HG02973 (cell line): ENCODE measurements around the gene MIPEP.
"Not testable (repeated sequence)": the region's sequence is repeated elsewhere in the genome, so short reads cannot be mapped to it uniquely, and the experiment has no call there.

ENCODE experiments used
- ATAC-seq: cut with Tn5 transposase; IDR thresholded peaks from one replicate; pipeline ENCODE4 v1.9.1; 2021; ENCODE audit warnings: moderate library complexity; ENCODE audit not compliant: unreplicated experiment

MIPEP gene

DNA sequence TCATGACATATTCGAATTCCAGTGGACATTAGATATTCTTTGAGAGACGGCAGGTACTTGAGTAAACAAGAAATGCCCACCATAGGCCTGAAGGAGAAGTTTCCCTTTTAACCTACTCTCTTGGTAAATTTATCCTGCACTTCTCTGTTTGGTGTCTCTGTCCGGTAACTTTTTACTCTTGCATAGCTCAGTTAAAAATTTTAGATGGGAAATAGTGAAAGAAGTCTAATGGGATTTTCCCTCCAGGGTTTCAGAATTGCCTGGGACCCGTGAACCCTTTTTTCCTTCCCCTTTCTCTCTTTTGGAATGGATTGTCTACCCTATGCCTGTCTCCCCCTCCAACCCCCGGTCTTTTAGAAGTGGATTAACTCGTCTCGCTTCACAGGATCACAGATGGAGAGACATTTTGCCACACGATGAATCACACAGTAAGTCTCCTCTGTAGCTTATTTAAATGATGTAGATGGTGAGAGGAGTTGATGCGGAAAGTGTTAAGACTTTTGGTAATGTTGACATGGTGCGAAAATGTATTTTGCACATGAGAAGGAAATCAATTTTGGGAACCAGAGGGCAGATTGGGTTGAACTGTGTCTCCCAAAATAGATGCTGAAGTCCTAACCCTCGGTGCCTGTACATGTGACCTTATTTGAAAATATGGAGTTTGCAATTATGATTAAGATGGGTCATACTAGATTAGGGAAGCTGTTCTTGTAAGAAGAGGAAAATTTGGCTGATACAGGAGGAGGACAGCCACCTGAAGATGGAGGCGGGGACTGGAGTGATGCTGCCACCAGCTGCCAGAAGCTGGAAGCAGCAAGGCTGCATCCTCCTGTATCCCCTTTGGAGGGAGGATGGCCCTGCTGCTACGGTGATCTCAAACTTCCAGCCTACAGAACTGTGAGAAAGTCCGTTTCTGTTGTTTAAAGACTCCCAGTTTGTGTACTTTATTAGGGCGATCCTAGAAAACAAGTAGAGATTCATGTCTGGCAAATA is 711 bp upstream of the MIPEP start:
- peak; percentile 1 for ATAC-seq

DNA sequence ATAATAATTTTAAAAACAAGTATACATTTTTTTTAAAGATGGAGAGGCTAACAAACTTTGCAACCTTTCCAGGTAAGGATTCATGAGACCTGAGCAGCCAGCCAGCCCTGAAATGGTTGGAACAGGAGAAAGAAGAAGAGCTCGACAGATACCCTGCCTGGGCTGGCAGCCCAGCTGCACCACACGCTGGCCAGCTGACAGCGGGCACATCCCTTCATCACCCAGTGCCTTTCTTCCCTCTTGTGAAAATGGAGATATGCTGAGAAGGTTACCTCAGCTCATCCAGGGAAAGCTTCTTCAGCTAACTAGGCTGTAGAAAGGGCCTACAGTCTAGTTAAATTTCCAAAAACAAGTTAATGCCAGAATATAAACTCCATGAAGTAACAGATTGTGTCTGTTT is 4.8 kb downstream of the MIPEP start:
- not testable (repeated sequence) for ATAC-seq

DNA sequence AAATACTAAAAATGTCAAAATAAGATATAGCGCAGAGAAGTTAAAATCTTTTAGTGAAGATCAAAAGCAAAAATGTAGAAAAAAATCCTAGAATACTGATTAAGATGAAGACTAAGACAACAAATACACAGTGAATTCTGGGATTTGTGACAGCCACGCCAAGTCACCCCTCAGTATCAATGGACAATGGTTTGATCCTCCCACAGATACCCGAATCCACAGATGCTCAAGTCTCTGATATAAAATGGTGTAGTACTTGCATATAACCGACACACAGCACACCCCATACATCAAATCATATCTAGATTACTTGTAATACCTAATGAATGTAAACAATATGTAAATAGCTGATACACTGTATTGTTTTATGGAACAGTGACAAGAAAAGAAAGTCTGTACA is 5.9 kb downstream of the MIPEP start:
- ATAC-seq: no peak

DNA sequence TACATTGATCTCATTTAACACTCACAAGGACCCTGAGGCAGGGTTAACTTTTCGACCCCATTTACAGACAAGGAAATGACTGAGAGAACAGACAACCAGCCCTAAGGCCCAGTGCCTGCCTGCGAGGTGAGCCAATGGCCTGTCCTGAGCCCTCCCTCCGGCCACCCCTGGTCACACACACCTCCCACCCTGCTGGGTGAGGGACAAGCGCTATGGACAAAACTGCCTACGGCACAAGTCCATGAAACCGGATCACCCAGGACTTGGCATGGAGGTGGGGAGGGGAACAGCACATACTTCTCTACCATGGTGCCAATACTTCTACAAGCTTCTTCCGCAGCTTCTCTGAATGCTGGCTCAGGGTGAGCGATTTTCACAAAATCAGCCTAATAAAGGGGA is 7.8 kb downstream of the MIPEP start:
- not testable (repeated sequence) for ATAC-seq

DNA sequence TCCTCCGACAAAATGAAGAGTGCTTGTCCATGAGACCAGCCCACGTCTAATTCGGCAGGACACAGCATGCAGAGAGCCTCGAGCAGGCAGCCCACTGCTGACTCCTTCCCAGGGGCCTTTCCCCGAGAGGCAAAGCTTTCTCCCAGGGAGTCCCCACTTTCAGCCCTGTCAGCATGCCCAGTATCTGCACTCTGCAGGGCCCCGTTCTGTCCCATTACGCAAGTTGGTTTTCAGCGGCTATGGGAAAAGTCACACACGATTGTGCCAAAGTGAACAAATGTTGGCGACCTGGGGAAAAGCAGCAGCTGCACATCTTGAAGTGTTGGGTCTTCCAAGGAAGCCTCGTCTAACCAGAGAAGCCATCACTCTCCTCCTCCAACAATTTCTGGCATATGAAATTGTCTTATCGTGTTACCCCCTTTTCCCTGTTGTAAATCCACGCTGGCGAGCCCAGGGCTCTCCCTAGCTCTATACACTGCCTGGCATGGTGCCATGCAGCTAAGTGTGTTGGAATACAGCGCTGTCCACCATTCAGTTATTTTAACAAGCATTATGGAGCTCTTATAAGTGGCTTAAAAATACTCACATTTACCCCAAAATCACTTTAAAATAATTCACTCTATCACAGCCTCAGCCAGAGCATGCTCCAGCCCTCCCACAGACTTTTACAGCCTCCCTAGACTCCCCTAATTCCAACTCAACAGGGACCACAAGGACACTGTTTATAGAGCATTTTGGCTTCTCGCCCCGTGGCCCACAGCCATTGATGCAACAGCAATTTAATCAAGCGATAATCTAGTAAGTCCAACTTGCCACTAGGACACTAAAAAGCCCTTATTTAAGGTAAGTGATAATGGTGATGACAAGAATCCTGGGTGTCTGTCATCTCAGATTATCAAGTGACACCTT is 8.5 kb downstream of the MIPEP start:
- ATAC-seq: not testable (repeated sequence)

DNA sequence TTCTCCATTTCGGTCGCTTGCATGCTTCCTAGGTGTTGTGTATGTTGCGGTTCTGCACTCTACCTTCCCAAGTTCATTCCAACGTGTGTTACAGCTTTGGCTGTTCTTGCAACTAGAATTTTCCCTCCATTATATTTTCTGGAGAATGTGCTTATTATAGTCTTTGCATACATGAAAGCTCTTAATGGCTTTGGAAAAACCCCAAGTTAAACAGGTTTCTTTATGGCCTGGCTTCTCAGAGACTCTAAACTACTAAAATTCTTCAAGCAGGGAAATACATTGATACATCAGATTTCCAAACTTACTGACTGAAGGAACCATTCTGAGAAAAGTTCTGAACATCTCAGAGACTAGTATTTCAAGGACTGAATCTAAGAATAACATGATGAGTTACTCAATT is 11.9 kb downstream of the MIPEP start:
- ATAC-seq: no peak

DNA sequence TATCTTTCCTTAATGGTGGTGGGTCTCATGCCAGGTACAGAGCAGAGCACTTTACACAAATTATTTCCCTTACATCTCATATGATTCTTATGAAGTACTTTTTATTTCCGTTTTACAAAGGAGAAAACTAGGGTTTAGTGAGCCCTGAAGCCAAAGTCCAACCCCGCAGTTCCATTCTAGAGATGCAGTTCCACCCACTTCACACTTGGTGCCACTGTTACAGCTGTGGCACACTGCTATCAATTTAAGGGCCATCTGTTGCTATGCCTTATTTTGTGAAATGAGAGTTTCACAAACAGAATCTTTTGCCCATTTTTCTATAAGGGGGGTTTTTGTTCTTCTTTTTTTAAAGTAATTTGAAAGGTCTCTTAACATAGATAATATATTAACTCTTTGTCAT is 12.9 kb downstream of the MIPEP start:
- no peak for ATAC-seq

DNA sequence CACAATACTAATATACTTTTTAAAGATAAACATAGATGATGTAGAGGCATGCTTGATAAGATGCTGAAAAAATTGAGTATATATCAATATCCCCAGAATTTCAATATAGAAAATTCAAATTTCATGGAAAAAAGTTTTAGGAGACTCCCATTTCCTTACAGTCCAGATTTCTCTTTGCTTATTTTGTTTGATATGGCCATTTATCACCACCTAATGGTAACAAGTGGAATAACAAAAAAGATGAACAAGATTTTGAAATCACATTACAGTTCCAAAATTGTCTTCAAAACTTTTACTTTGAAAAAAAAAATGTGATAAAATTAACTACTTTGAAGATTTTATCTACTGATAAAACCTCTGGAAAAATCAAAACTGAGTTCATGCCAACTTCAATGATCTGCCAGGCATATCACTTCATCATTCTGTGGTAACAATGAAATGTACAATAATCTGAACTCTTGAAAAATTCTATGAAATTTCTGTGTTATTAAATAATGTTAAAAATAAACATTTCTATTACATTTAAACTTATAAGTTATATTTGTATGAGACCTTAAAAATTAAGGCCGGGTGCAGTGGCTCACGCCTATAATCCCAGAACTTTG is 17.5 kb downstream of the MIPEP start:
- no peak for ATAC-seq

DNA sequence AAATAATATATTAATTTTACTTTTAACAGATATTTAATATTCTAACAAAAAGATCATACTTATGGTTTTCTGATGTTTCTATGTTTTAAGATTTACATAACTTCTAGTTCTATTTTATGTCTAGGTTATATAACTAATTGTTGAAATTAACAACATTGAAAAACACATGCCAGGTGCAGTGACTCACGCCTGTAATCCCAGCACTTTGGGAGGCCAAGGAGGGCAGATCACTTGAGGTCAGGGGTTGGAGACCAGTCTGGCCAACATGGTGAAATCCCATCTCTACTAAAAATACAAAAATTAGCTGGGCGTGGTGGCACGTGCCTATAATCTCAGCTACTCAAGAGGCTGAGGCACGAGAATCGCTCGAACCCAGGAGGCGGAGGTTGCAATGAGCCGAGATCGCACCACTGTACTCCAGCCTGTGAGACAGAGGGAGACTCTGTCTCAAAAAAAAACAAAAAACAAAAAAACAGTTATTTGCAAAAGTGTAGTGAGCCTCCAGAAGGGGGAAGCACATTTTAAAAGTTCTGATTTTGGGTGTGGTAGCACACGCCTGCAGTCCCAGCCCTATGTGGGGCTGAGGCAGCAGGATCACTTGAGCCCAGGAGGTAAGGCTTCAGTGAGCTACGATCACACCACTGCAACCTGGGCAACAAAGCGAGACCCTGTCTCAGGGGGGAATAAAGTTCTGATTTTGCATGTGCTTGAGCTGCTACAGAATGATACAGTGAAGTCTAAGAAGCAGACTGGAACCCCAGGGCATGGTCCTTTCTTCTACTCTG is 18.7 kb downstream of the MIPEP start:
- ATAC-seq: no peak

DNA sequence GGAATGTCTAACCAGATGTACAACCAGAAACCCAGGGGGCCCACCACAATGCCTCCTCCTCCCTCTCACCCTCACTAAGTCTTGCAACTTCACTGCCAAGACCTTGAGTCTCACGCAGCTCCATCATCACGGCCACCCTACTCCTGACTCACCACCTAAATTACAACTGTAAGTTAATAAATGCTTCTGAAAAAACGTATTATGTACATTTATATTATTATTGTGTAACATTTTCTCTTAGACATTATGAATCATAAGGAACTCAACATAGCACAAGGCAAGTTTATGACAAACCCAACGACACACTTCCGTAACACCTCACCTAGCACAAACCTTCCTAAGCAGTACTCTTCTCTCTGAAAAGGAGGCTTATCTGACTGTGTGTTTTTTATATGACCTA is 20.7 kb downstream of the MIPEP start:
- ATAC-seq: no peak

DNA sequence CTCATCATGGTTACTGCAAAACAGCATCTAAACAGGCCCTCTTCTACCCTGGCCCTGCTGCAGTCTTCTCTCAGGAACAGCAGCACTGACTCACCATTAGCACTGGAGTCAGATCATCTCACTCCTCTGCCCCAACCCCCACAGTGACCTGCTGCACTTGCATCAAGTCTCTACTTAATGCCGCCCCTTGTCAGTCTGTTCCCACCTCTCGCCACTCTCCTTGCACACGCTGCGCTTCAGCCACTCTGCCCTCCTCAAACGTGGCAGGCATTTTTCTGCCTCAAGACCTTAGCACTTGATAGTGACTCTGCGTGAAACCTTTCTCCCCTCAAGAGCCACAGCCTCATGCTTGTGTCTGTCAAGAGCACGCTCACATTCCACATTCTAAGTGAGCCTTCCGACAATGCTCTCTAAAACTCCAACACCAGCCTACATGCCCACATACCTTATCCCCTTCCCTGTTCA is 22.1 kb downstream of the MIPEP start:
- no peak for ATAC-seq

DNA sequence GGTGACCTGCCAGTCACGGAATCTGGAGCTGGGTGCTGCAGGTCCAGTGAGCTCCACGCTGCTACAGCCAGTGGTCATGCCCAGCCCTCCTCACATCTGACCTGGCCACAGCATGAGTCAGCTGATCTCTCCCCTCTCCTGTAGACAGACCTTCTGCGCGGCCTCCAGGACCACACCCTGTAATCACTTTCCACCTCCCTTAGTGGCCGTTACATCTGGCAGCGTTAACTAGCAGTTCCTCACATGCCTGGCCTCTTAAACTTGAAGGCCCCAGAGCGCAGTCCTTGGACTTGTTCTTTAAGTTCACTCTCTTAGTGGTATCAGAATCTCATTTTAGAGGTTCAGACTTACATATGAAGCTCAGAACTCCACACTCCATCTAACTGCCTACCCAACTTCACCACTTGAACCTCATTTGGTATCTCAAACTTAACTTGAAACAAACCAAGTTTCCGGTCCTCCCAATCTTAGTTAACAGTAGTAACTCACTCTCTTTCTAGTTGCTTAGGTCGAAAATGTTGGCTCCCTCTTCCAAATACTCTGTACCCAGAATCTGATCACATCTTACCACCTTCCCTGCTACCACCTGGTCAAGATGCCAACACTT is 22.7 kb downstream of the MIPEP start:
- no peak for ATAC-seq

DNA sequence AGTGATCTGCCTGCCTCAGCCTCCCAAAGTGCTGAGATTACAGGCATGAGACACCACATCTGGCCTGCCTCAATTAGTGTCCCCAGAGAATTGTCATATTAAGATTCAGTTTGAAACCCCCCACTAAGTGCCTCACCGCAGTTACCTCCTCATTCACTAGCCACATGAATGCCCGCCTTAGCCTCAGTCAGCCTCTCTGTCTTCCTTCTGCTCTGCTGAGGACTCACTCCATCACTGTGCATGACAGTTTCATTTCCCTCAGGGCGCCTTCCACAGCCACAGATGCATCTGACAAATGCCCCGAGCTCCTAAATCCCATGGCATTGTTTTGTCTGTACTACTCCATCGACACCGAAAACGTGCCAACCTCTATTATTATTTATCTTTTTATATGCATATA is 23.3 kb downstream of the MIPEP start:
- ATAC-seq: no peak

DNA sequence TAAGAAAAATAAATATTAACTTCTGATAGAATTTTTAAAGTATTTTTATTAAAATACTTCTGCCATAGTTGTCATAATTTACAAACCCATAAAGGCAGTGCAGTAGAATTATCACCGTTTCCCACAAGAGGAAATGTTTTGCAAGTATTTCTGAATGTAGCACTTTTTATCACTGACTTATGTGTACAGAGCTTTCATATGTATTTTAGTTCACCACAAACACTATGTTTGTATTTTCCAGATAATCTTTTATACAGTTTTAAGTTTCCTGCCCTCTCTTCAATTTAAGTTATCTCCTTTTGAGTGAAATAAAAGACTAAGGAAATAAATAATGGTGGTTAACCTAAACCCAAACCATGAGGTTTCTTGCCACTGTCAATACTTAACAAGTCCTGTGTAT is 24.2 kb downstream of the MIPEP start:
- ATAC-seq: no peak

DNA sequence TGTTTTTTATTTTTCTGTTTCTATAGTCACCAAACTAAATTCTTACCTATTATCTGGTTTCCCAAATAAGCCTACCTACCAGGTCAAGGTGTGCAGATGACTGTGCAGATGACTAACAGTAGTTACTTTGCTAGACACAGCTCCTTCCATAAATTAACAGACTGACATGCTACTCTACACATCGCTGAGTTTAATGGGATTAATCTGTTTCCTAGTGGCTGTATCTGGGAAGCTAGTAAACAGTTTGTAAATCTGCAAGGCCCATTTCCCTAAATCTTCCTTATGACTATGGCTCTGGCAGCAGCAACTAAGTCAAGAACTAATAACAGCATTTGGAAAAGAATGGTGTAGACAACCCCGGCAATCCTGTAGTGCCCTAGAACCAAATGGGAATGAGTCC is 27.9 kb downstream of the MIPEP start:
- ATAC-seq: no peak

DNA sequence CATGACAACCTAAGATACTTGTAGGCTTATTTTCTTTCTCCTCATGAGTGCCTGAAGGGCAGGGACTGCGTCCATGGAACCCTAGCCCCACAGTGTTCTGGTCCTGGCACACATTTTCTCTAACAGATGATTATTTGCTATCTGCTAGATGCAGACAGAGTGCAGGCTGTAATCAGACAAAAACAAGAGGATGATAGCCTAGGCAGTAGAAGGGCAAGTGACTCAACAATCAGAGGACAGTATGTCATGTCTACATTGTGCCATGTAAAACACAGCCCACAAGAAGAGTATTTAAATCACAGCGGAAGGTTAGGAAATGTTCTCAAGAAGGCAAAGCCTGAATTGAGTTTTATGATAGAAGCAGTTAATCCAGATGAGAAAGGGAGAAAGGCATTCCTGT is 29.3 kb downstream of the MIPEP start:
- no peak for ATAC-seq

DNA sequence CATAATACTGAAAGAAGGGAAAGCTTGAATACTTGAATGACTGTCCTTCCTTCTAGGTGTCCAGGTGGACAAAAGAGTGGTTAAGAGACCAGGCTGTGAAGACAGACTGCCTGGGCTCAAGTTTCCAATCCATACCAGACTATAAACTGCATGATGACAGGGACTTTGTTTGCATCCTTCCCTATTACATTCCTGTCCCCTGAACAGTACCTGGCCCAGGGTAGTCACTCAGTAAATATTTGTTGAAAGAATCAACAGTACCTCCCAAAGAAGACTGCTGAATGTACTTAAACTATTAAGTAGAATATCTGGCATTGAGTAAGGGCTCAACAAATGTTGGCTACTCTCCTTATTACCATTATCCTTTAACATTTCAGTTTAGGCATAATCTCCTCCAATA is 29.7 kb downstream of the MIPEP start:
- no peak for ATAC-seq

DNA sequence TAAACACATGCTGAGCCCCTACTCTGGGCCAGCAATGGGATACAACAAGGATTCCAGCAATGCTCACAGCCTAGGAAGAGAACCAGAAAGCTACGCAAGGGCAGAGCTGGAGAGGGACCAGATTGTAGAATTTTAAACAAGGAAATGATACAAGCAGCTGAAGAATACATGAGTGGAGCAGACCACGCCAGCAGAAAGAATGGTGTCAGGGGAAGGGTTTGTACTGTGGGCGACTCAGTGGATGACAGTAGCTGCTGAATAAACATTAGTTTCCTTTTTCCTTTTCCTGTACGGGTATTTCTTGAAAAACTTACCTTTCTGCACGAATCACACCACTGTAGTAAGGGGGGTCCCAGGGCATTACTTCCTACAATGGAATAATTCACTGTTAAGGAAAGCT is 30.7 kb downstream of the MIPEP start:
- no peak for ATAC-seq

DNA sequence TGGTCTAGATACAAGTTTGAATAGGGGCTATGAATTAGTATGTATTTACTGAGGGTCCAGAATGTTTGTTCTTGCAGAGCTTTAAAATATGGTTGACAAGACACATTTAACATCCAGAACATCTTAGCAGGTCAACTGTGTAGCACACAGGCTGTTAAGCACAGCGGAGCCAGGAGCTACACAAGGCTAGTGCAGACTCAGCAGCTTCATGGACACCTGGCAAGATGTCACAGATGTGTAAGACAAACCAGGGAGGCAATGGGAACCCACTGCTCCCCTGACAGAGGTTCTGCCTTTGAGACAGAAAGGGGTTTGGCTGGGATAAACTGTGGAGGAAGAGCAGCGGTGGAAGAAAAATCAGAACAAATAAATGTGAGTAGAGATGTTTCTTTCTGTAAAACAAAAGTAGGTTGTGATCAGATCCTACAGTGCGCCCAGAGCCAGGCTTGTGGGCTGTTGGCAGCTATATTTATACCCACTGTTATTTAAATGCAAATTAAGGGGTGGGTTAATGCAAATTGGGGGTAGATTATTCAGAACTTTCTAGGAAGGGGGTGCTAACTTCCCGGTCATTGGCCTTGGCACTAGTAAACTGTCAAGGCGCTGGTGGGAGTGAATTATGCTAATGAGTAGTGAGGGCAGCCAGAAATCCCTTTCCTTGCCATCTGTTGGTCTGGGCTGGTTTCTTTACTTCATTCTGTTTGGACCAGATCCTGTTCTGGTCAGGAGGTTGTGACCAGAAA is 33.0 kb downstream of the MIPEP start:
- no peak for ATAC-seq
